NCI-H345 treated with DMSO at 0.1 percent for 48 hours (cell line): ENCODE results near the gene DAB2IP.

Source experiments
- DNase-seq: peaks from one replicate; lab custom pipeline; 2025; ENCODE audit not compliant: unreplicated experiment; lab: John Stamatoyannopoulos, UW

Gene DAB2IP

GRCh38 chr9:121831869-121832268, 180.4 kb downstream of the DAB2IP start:
- DNase-seq = no peak

- no peak for DNase-seq
Measured at GRCh38 chr9:121833061-121833460, 181.6 kb downstream of the DAB2IP start.
